GM23338 (cell line): Measurements from ENCODE around the gene ZNF212. TPM values are rescaled to one million over a fixed set of nuclear protein-coding genes. Genes with fewer than 3 reads are reported as not detected.

ENCODE experiments used
- CREB1 ChIP-seq: fragments of 250-450 bp; sonication (Bioruptor Pico); IDR thresholded peaks from 2 replicates; pipeline ENCODE4 v1.5.0; 2020; ENCODE audit warnings: low read depth, mild to moderate bottlenecking, moderate library complexity
- polyA plus RNA-seq: library from polyadenylated mRNA; unstranded; fragments of >200 nt; fragmentation: Nextera tagmentation; extraction: Ambion mirVana; gene quantifications from 2 replicates; pipeline ENCODE4 v1.2.1, GENCODE V29; 2016
- small RNA-seq: library from RNA; depleted of rRNA; stranded (forward); fragments of <200 nt; gene quantifications from one replicate; pipeline ENCODE3, GENCODE V24; 2014; ENCODE audit warnings: low replicate concordance
- total RNA-seq: library from RNA; depleted of rRNA; stranded (reverse); fragments of >200 nt; shearing (Covaris generic); gene quantifications from 2 replicates; pipeline ENCODE4 v1.2.3, GENCODE V29; 2014; rRNA removed
- TF ChIP-seq, protein P1 (sequence below): IDR thresholded peaks from one replicate; pipeline ENCODE4 v1.6.1; 2018; ENCODE audit warnings: antibody characterized with exemption; ENCODE audit not compliant: unreplicated experiment

ZNF212 gene
- total and polyA plus RNA-seq, 2 experiments from 2014 or later = 10.8 to 18.9 TPM

DNA sequence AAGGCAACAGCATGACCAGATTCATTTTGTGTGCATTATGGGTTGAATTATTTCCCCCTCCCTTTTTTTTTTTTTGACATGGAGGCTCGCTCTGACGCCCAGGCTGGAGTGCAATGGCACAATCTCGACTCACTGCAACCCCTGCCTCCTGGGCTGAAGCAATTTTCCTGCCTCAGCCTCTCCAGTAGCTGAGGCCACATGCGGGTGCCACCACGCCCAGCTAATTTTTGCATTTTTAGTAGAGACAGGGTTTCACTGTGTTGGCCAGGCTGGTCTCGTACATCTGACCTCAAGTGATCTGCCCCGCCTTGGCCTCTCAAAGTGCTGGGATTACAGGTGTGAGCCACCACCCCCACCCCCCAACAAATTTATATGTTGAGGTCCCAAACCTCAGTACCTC, 64.6 kb downstream of the ZNF212 start (continued):
- TF ChIP-seq, protein P1, sequence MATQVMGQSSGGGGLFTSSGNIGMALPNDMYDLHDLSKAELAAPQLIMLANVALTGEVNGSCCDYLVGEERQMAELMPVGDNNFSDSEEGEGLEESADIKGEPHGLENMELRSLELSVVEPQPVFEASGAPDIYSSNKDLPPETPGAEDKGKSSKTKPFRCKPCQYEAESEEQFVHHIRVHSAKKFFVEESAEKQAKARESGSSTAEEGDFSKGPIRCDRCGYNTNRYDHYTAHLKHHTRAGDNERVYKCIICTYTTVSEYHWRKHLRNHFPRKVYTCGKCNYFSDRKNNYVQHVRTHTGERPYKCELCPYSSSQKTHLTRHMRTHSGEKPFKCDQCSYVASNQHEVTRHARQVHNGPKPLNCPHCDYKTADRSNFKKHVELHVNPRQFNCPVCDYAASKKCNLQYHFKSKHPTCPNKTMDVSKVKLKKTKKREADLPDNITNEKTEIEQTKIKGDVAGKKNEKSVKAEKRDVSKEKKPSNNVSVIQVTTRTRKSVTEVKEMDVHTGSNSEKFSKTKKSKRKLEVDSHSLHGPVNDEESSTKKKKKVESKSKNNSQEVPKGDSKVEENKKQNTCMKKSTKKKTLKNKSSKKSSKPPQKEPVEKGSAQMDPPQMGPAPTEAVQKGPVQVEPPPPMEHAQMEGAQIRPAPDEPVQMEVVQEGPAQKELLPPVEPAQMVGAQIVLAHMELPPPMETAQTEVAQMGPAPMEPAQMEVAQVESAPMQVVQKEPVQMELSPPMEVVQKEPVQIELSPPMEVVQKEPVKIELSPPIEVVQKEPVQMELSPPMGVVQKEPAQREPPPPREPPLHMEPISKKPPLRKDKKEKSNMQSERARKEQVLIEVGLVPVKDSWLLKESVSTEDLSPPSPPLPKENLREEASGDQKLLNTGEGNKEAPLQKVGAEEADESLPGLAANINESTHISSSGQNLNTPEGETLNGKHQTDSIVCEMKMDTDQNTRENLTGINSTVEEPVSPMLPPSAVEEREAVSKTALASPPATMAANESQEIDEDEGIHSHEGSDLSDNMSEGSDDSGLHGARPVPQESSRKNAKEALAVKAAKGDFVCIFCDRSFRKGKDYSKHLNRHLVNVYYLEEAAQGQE = no peak
- no peak for TF ChIP-seq CREB1 (CRISPR knock-in tag)

Small RNAs within 50 kb of the gene (small RNA-seq; reads per million reads assigned to genes)
- not detected for gene AC004890.1

Other genes starting within 250 kb of the ZNF212 start
- 326 and 332 TPM in 2 replicates for gene PDIA4, start 211.1 kb upstream of the ZNF212 start, total RNA-seq
- 194 and 196 TPM in 2 replicates for gene PDIA4, start 211.1 kb upstream of the ZNF212 start, polyA plus RNA-seq
- 18.4 and 19.8 TPM in 2 replicates for gene ZNF786, start 148.9 kb upstream of the ZNF212 start, total RNA-seq
- 6.1 and 7.1 TPM in 2 replicates for gene ZNF786, start 148.9 kb upstream of the ZNF212 start, polyA plus RNA-seq
- gene ZNF425, start 113.3 kb upstream of the ZNF212 start, total RNA-seq = 4.3 and 5.0 TPM in 2 replicates
- 3.0 and 4.3 TPM in 2 replicates for gene ZNF425, start 113.3 kb upstream of the ZNF212 start, polyA plus RNA-seq
- gene ZNF398, start 92.2 kb upstream of the ZNF212 start, total RNA-seq = 92.7 and 99.6 TPM in 2 replicates
- gene ZNF398, start 92.2 kb upstream of the ZNF212 start, polyA plus RNA-seq = 18.2 and 20.7 TPM in 2 replicates
- gene ZNF282, start 44.1 kb upstream of the ZNF212 start, total RNA-seq = 34.3 and 36.3 TPM in 2 replicates
- gene ZNF282, start 44.1 kb upstream of the ZNF212 start, polyA plus RNA-seq = 7.2 and 7.4 TPM in 2 replicates
- gene ZNF783, start 22.5 kb downstream of the ZNF212 start, total RNA-seq = 8.6 and 9.0 TPM in 2 replicates
- 2.1 and 2.6 TPM in 2 replicates for gene ZNF783, start 22.5 kb downstream of the ZNF212 start, polyA plus RNA-seq
- 5.2 and 7.9 TPM in 2 replicates for gene ZNF777, start 221.4 kb downstream of the ZNF212 start, total RNA-seq
- 2.8 and 3.2 TPM in 2 replicates for gene ZNF777, start 221.4 kb downstream of the ZNF212 start, polyA plus RNA-seq